Measurements from ENCODE around the gene MEGF11.

Gene MEGF11

GRCh38 chr15:66108483-66109265 is 144.9 kb downstream of the MEGF11 start:
- no peak overlapping the region for H3K4me3 ChIP-seq (replicated peaks; ENCODE audit: insufficient read depth, low read length)
- peaks cover 11% of the 10 kb centered on the region for H3K27me3 ChIP-seq (ENCODE audit: insufficient read depth, poor library complexity, severe bottlenecking)
- H3K27ac ChIP-seq (replicated peaks) = no peak overlapping the region
- no peak for TF ChIP-seq CTCF (IDR thresholded peaks at IDR 0.05; ENCODE audit: insufficient read depth, low read length)
- no peak for TF ChIP-seq GABPA (IDR thresholded peaks at IDR 0.05; ENCODE audit: low read depth)
- TF ChIP-seq SPI1 (IDR thresholded peaks at IDR 0.05; ENCODE audit: borderline replicate concordance, low read depth) = no peak
- DNase-seq (ENCODE audit: low read depth in 1 of 2, low spot score in 1 of 2) = no peak

GRCh38 chr15:66107070-66107469 is 146.5 kb downstream of the MEGF11 start:
- H3K27ac ChIP-seq (replicated peaks) = no peak overlapping the region
- TF ChIP-seq GABPA (IDR thresholded peaks at IDR 0.05; ENCODE audit: low read depth) (no peak), CTCF (IDR thresholded peaks at IDR 0.05; ENCODE audit: insufficient read depth, low read length) (no peak), SPI1 (IDR thresholded peaks at IDR 0.05; ENCODE audit: borderline replicate concordance, low read depth) (no peak), POLR2AphosphoS5 (IDR thresholded peaks at IDR 0.05; ENCODE audit: low read depth) (no peak), REST (IDR thresholded peaks at IDR 0.05; ENCODE audit: insufficient replicate concordance, low read depth) (no peak)
- no peak overlapping the region for H3K4me3 ChIP-seq (replicated peaks; ENCODE audit: insufficient read depth, low read length)
- peaks cover 9% of the 10 kb centered on the region for H3K27me3 ChIP-seq (ENCODE audit: insufficient read depth, poor library complexity, severe bottlenecking)
- no peak for DNase-seq (ENCODE audit: low read depth in 1 of 2, low spot score in 1 of 2)

- Histone ChIP-seq H3K27me3 (ENCODE audit: insufficient read depth, poor library complexity, severe bottlenecking) (peaks cover 7% of the 10 kb centered on the region), H3K27ac (replicated peaks) (no peak overlapping the region), H3K4me3 (replicated peaks; ENCODE audit: insufficient read depth, low read length) (no peak overlapping the region)
- TF ChIP-seq GABPA (IDR thresholded peaks at IDR 0.05; ENCODE audit: low read depth) (no peak), CTCF (IDR thresholded peaks at IDR 0.05; ENCODE audit: insufficient read depth, low read length) (no peak), SPI1 (IDR thresholded peaks at IDR 0.05; ENCODE audit: borderline replicate concordance, low read depth) (no peak), REST (IDR thresholded peaks at IDR 0.05; ENCODE audit: insufficient replicate concordance, low read depth) (no peak), POLR2AphosphoS5 (IDR thresholded peaks at IDR 0.05; ENCODE audit: low read depth) (no peak)
- no peak for DNase-seq (ENCODE audit: low read depth in 1 of 2, low spot score in 1 of 2)
Measured at GRCh38 chr15:66105286-66106265, 148.0 kb downstream of the MEGF11 start.
